Body of pancreas (tissue), 4 donors: Measurements from ENCODE around the gene PXDN. TPM values are rescaled to one million over a fixed set of nuclear protein-coding genes. Genes with fewer than 3 reads are reported as not detected.

Experiments used
- ATAC-seq: fragments of 150-250 bp; one replicate; pipeline ENCODE4 v1.9.1; 2016
- DNase-seq, 4 donors: peaks; one replicate each; pipeline ENCODE4 v3.0.0-alpha.2; 2019
- H3K27ac ChIP-seq, 4 donors: fragments of 200-600 bp; sonication (generic); 1 replicate in 3 of 4; 2 replicates in 1 of 4; pipeline versions ENCODE4 v1.5.1 to v1.6.1; 2016 to 2019; ENCODE audit warnings: mild to moderate bottlenecking in 1 of 4, mixed read lengths in 1 of 4, moderate library complexity in 1 of 4
- H3K27me3 ChIP-seq, 2 donors: fragments of 200-600 bp; sonication (generic); one replicate each; pipeline ENCODE4 v1.6.0; 2016; ENCODE audit warnings: mild to moderate bottlenecking in 1 of 2
- H3K36me3 ChIP-seq, 2 donors: fragments of 200-600 bp; sonication (generic); replicated peaks in 1 of 2; 2 replicates each; pipeline ENCODE4 v1.5.1; 2016; ENCODE audit warnings: low read depth in 2 of 2; ENCODE audit not compliant: insufficient read depth in 1 of 2
- H3K4me1 ChIP-seq: fragments of 200-600 bp; sonication (generic); one replicate; pipeline ENCODE4 v1.6.0; 2016
- H3K4me3 ChIP-seq, 2 donors: fragments of 200-600 bp; sonication (generic); 1 replicate in 1 of 2; 2 replicates in 1 of 2; pipeline ENCODE4 v1.5.1; 2016 to 2019
- H3K9me3 ChIP-seq, 3 donors: fragments of 200-600 bp; sonication (generic); 1 replicate in 2 of 3; 2 replicates in 1 of 3; pipeline ENCODE4 v1.5.1; 2016
- POLR2A ChIP-seq, 3 donors: fragments of 450-650 bp; IDR thresholded peaks; one replicate each; pipeline ENCODE4 v1.6.1; 2016; ENCODE audit warnings: antibody characterized with exemption in 3 of 3, mild to moderate bottlenecking in 2 of 3
- WGBS, 2 donors: methylation state at CpG; one replicate each; pipeline ENCODE4 v1.1.5; 2017; 5-methylcytosine and 5-hydroxymethylcytosine counted together
- intact Hi-C: fragments of 100-400 bp; cut with DNase I; formaldehyde crosslinking; loops from one replicate; pipeline ENCODE4 v1.15.1; 2023
- total RNA-seq, 2 donors: library from RNA; depleted of rRNA; stranded (reverse); fragments of >200 nt; gene quantifications; one replicate each; pipeline ENCODE4 v1.1.0, GENCODE V29; 2016
- TF ChIP-seq, protein P1 (sequence below), 7 experiments: fragments of 450-650 bp in 4 of 7; fragments of 200-600 bp in 3 of 7; sonication (generic) in 3 of 7; IDR thresholded peaks; one replicate each; pipeline ENCODE4 v1.5.1; 2016 to 2019; ENCODE audit warnings: antibody characterized with exemption in 7 of 7

Gene PXDN
- total RNA-seq, 2 donors from 2014 or later = 7.0 to 41.9 TPM

DNA sequence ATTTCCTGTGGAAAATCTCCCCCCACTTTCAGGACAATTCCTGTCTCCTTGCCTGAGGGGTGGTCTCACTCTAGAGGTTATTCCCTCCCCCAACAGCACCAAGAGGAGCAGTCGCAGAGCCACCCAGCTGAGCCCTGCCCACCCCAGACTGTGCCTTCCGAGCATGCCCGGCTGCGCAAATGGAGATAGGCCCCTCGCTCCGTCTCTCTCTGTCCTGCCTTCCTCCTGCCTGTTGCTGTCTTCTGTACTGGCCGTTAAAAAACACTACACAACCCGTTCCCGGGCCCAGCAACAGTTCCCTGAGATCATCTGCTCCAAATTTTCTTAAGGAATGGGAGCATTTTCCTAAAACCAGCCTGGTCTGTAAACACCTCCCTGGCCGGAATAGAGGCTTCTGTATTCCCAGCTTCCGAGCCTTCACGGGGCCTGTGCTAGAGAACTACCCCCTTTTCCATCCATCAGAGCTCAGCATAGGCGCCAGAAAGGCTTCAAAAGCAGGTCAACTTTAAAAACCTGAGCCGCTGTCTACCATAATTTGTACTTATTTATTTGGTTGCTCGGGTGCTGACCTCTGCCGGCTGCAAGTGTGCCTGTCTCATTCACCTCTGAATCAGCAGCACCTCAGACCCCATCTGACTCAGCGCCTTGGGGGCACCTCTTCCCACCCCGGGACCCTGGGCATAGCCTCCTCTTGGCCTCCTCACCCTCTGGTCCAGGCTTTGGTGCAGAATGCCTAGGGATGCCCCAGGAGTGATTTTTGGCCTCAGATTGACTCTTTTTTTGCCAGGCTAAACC, 159.4 kb downstream of the PXDN start:
- no peak for DNase-seq
- Histone ChIP-seq H3K4me3 (no peak overlapping the region), H3K4me1 (no peaks in the 10 kb centered on the region), H3K27me3 (no peaks in the 10 kb centered on the region), H3K36me3 (no peaks in the 10 kb centered on the region), H3K27ac (no peak overlapping the region), H3K9me3 (no peaks in the 10 kb centered on the region)
- intact Hi-C loops = no loop called here
- ATAC-seq = no peak
- no peak for TF ChIP-seq POLR2A (IDR thresholded peaks at IDR 0.05)
- TF ChIP-seq, protein P1, sequence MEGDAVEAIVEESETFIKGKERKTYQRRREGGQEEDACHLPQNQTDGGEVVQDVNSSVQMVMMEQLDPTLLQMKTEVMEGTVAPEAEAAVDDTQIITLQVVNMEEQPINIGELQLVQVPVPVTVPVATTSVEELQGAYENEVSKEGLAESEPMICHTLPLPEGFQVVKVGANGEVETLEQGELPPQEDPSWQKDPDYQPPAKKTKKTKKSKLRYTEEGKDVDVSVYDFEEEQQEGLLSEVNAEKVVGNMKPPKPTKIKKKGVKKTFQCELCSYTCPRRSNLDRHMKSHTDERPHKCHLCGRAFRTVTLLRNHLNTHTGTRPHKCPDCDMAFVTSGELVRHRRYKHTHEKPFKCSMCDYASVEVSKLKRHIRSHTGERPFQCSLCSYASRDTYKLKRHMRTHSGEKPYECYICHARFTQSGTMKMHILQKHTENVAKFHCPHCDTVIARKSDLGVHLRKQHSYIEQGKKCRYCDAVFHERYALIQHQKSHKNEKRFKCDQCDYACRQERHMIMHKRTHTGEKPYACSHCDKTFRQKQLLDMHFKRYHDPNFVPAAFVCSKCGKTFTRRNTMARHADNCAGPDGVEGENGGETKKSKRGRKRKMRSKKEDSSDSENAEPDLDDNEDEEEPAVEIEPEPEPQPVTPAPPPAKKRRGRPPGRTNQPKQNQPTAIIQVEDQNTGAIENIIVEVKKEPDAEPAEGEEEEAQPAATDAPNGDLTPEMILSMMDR (IDR thresholded peaks at IDR 0.05) = no peak
- 71 to 78% methylated on average over 17 to 18 of the region's 18 CpGs for whole genome bisulfite sequencing, 2 donors

DNA sequence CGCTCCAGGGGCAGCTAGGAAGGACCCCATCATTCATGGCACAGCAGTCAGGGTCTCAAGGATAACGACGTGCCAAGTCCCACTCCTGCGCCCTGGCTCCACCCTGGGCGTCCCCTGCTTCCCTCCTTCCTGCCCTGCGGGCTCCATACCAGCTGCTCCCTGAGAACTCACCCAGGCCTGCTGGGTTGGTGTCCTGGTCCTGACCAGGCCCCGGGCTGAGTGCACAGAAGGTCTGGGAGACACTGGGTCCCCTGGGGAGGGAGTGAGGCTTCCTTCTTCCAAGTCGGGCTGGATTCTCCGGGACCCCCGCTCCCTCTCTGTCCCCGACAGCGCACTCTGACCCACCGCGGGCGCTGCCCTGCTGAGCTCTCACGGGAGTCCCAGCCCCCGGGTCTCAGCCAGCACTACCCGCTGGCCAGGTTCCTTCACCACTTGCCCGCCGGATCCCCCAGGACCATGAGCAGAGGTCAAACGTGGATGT, 160.2 kb downstream of the PXDN start:
- Histone ChIP-seq H3K9me3 (no peaks in the 10 kb centered on the region), H3K36me3 (no peaks in the 10 kb centered on the region), H3K27me3 (no peaks in the 10 kb centered on the region), H3K27ac (no peak overlapping the region), H3K4me3 (no peak overlapping the region), H3K4me1 (no peaks in the 10 kb centered on the region)
- TF ChIP-seq POLR2A (IDR thresholded peaks at IDR 0.05) = no peak
- TF ChIP-seq, protein P1 (IDR thresholded peaks at IDR 0.05) = no peak
- ATAC-seq = no peak
- 78 to 87% methylated on average over 14 to 21 of the region's 21 CpGs for WGBS, 2 donors
- DNase-seq = no peak
- intact Hi-C loops = no loop called here

DNA sequence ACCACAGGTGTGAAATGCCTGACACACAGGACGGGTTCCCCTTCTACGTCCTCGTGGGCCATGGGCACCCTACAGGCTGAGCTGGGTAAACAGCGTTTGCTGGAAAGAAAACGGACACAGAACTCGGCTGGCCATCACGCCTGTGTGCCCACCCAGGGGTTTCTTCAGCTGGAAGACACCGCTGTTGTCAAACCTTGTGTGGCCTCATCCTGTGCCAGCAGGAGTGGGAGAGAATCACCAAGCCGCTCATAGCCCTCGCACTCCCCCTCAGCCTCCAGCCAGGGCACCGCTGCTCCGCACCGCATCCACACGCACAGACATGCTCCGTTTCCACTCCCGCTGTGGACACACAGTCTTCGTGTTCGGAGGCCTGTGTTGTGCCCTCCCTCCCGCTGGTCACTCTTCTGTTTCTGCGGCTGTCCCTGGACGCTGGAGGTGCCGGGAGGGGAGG, 161.4 kb downstream of the PXDN start:
- TF ChIP-seq POLR2A (IDR thresholded peaks at IDR 0.05) = no peak
- TF ChIP-seq, protein P1 (IDR thresholded peaks at IDR 0.05) = no peak
- DNase-seq (no peak), ATAC-seq (no peak)
- no peaks in the 10 kb centered on the region for H3K9me3 ChIP-seq
- H3K27me3 ChIP-seq = no peaks in the 10 kb centered on the region
- no peaks in the 10 kb centered on the region for H3K4me1 ChIP-seq
- intact Hi-C loops = no loop called here
- no peak overlapping the region for H3K27ac ChIP-seq
- 68 to 69% methylated on average over 20 to 22 of the region's 22 CpGs for WGBS, 2 donors
- no peak overlapping the region for H3K4me3 ChIP-seq
- no peaks in the 10 kb centered on the region for H3K36me3 ChIP-seq

DNA sequence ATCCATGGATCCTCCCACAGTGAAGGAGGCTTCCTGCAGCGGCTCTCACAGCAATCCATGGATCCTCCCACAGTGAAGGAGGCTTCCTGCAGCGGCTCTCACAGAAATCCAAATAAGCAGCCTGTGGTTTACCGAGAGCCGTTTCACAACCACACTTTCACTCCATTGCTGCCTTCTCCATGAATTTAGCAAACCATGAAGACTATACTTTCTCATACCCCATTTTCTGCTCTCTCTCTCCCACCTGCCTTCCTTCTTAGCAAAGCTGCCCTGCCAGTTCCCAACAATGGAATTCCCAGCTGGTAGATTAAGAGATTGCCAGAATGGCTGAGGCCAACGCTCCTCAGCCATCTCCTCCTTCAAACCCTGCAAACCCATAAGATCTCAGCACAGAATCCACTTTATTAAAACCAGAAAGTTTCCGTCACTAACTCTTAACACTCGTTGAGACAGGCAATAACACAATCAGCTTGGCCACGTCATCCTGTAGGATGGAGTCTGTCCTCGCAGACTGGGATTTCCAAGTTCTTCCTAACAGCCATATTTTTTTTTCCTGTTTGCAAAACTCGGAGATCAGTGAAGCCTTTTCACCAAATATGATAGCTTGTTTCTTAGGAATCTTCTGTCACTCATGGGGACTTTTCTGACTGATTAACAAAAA, 162.2 kb downstream of the PXDN start:
- WGBS, 2 donors = 64 to 71% methylated on average over 9 to 10 of the region's 10 CpGs
- no peaks in the 10 kb centered on the region for H3K9me3 ChIP-seq
- H3K4me3 ChIP-seq = no peak overlapping the region
- DNase-seq (no peak), ATAC-seq (no peak)
- intact Hi-C loops = no loop called here
- no peaks in the 10 kb centered on the region for H3K27me3 ChIP-seq
- no peaks in the 10 kb centered on the region for H3K36me3 ChIP-seq
- no peak for TF ChIP-seq POLR2A (IDR thresholded peaks at IDR 0.05)
- TF ChIP-seq, protein P1 (IDR thresholded peaks at IDR 0.05) = no peak
- no peaks in the 10 kb centered on the region for H3K4me1 ChIP-seq
- H3K27ac ChIP-seq = no peak overlapping the region
